ENCODE data around the gene ATP8A2. TPM values are rescaled to one million over a fixed set of nuclear protein-coding genes. Genes with fewer than 3 reads are reported as not detected.

ATP8A2 gene
- total RNA-seq, 2 donors from 2014 or later = 0.25 to 0.33 TPM

DNA sequence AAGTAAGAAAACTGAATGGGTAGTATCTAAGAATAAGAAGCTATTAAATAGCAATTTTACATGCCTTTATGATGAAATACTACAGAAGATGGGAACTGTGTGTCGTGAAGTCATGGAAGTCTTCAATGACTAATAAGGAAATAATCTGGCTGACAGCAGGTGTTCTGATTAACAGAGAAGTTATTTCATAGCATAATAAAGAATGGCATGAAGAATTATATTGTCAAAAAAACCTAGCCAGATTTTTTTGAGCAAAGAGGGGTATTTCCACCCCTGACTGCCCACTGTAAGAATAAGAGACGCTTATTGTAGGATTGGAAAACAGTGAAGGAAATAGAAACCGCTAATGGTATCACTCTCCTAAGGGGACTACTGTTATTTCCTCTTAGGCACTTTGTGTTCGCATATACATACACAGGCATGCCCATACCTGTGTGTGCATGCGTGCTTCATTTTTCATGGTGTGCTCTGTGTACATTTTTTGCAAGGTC, 361.3 kb downstream of the ATP8A2 start:
- H3K36me3 Mint-ChIP-seq = no peaks in the 10 kb centered on the region
- DNase-seq (ENCODE audit: low spot score in 2 of 2) = no peak
- no peaks in the 10 kb centered on the region for H3K9me3 Mint-ChIP-seq
- no peak overlapping the region for H3K27ac Mint-ChIP-seq
- ATAC-seq = no peak

DNA sequence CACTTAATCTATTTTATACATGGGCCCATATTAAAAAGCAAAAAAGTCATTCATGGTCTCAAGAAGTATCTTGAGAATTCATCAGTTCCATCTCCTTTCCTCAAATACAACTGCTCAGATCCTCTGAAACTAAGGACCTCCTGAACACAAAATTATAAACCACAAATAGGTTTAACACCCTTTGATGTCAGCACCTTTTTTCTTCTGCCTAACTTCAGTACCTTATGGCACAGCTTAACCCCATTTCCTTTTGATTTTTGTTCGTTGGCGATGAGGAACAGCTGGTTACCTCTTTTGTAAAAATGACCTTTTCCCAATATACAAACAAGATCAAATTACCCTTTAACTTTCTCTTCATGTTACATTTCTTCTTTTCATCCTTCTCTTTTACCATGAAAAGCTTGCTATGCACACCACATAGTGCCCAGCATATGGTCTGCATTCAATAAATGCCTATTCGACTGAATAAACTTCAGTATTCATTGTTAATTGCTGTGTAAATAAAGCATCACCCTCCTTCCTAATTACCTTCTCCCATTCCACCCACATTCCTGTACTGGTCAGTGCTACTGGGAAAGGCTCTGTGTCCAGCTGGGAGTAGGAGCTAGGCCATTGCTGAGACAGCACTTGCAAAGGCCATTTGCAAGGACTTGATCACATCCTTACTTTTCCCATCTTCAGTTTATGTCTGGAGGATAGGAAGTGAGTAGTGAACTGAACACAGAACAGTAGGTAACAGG, 362.1 kb downstream of the ATP8A2 start:
- Mint-ChIP-seq H3K9me3 (no peaks in the 10 kb centered on the region), H3K27ac (no peak overlapping the region), H3K36me3 (no peaks in the 10 kb centered on the region)
- DNase-seq (ENCODE audit: low spot score in 2 of 2) (no peak), ATAC-seq (no peak)

DNA sequence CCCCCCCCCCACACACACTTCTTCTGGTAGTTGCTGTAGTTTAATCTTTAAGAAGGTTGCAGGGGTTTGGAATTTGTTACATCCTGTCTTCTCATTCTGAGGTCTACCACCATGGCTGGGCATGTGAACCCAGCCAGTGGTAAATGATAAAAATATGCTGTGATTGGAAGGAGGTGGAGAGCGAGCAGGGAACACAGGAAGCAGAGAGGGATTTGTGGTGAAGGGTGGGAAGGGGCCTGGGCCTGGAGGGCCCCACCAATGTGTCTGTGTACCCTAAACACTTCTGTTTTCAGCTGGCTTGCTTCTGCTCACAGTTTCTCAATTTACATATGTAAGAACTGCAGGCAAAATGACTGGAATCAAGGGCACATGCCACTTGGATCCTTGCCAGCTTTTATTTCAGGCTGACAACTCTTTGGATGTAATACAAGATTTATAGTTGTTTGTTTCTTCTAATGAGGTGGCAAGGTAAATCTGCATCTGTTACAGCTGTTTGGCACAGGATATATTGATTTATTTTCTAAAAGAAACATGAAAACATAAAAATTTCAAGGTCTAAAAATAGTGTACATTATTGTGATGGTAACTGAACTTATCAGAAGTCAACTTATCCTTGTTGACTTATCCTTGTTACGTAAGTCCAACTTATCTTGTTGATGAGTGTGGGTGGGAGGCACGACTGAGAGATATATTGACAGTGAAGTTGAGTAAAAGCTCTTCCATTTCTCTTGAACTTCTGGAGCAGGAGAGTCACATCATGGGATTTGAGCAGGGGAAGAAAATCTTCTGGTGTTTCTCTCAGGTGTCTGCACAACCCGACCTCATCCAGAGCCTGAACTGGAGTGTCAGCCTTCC, 366.8 kb downstream of the ATP8A2 start:
- no peaks in the 10 kb centered on the region for H3K36me3 Mint-ChIP-seq
- no peak for DNase-seq (ENCODE audit: low spot score in 2 of 2)
- no peaks in the 10 kb centered on the region for H3K9me3 Mint-ChIP-seq
- peak overlapping the region; percentile 17 to 28 for H3K27ac Mint-ChIP-seq
- ATAC-seq = no peak

DNA sequence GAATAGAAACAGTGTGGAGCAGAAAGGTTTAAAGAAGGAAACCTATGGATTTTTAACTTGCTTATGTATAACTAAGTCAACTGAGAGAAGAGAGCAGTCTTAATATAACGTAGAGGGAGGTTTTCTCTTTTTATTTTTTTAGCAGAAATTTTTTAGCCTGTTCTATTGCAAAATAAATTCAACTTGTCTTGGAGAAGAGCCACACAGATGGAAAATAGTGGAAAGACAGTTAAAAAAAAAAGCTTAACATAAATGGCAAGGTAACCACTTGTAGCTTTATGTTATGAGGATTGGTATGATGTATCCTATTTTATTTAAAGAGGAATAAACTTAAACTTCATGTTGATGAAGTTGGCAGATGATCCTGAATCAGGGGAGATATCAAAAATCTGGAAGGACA, 367.6 kb downstream of the ATP8A2 start:
- no peaks in the 10 kb centered on the region for H3K9me3 Mint-ChIP-seq
- no peak for ATAC-seq
- peak overlapping the region in 1 of 2 donors; percentile 28 for H3K27ac Mint-ChIP-seq

DNA sequence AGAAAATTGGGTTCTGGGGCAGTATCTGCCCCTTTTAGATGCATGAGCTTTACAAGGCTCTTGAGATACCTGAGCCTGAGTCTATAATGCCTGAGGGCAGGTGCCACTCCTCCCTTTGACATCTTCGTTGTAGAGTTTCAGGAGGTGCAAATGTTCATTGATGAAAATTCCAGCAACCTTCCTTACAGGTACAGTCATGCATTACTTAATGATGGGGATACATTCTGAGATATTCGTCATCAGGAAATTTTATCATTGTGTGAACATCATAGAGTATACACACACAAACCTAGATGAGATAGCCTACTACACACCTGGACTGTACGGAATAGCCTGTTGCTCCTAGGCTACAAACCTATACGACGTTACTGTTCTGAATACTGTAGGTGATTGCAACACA, 370.0 kb downstream of the ATP8A2 start:
- no peaks in the 10 kb centered on the region for H3K36me3 Mint-ChIP-seq

More for the DNA sequence above, 367.6 kb downstream of the ATP8A2 start:
- H3K36me3 Mint-ChIP-seq = no peaks in the 10 kb centered on the region
- no peak for DNase-seq (ENCODE audit: low spot score in 2 of 2)

DNA sequence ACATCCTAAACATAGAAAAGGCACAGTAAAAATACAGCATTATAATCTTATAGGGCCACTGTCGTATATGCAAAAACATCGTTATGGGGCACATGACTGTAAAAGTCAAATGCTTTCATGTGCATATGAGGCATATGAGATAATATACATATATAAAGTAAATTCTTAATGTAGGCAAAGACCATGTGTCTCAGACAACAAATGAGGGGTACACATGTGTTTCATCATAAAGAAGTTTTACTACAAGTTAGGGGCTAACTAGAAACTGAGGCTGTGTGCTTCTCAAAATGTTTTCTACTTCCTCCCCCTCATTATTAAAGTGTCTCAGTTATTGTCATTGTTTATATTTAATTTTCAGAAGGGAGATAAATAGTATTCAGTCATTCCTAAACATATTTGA, 370.4 kb downstream of the ATP8A2 start:
- no peak for ATAC-seq
- H3K9me3 Mint-ChIP-seq = no peaks in the 10 kb centered on the region
- no peaks in the 10 kb centered on the region for H3K36me3 Mint-ChIP-seq
- no peak for DNase-seq (ENCODE audit: low spot score in 2 of 2)
- no peak overlapping the region for H3K27ac Mint-ChIP-seq

More for the DNA sequence above, 370.0 kb downstream of the ATP8A2 start:
- H3K9me3 Mint-ChIP-seq = no peaks in the 10 kb centered on the region
- ATAC-seq (no peak), DNase-seq (ENCODE audit: low spot score in 2 of 2) (no peak)
- no peak overlapping the region for H3K27ac Mint-ChIP-seq

DNA sequence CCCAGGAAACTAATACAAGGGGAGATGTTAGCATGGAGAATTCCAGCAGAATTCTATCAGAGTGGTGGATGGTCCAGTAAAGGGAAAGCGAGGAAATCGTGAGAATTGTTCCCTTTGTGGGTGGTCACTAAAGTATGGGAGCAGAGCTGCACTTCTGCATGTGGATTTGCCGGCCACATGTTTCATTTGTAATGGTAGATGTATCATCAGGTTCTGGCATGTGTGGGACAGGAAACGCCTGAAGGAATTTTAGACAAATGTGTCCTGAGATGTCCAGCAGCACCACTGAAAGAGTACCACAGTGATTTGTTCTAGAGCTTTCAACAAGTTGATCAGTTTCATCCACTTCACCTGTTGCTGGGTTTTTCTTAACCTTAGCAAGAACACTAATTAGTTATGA, 371.6 kb downstream of the ATP8A2 start:
- H3K27ac Mint-ChIP-seq = no peak overlapping the region
- H3K9me3 Mint-ChIP-seq = no peaks in the 10 kb centered on the region
- no peak for ATAC-seq
- no peak for DNase-seq (ENCODE audit: low spot score in 2 of 2)
- no peaks in the 10 kb centered on the region for H3K36me3 Mint-ChIP-seq

DNA sequence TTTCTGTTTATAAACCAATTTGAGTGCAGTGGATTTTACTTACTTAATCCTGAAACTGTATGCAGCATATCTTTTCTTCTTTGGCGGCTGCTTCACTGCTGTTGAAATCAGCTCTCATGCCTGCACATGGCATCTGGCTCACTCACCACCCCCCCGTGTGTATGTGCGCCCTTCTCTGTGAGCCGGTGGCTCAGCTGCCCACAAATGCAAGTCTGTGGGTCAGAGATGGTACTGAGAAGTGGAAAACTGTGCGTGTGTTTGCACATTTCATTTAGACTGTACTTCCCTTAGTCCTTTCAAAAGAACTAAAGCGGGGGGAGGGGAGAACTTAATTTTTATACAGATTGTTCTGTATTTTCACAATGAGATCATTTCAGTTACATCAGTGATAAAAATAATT, 372.4 kb downstream of the ATP8A2 start:
- no peak for ATAC-seq
- H3K27ac Mint-ChIP-seq = no peak overlapping the region
- DNase-seq (ENCODE audit: low spot score in 2 of 2) = no peak
- no peaks in the 10 kb centered on the region for H3K36me3 Mint-ChIP-seq
- no peaks in the 10 kb centered on the region for H3K9me3 Mint-ChIP-seq

DNA sequence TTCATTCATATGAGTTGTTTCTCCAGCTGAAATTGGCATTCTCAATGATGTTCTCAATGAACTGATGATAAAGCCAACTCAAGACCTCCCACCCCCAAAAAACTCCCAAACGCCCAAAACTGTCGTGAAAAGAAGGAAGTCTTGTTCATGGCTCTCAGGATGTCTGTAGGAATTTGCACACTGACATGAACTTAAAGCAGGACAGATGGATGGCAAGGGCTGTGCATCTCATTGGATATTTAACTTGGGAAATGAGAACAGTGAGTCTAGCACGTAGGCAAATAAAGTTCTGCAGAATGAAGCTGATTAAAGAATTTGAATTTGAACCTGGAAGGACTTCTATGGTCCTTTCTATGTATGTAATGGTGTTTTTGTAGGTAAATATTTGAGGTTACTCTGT, 374.4 kb downstream of the ATP8A2 start:
- Mint-ChIP-seq H3K36me3 (no peaks in the 10 kb centered on the region), H3K27ac (no peak overlapping the region), H3K9me3 (no peaks in the 10 kb centered on the region)
- DNase-seq (ENCODE audit: low spot score in 2 of 2) (no peak), ATAC-seq (no peak)

DNA sequence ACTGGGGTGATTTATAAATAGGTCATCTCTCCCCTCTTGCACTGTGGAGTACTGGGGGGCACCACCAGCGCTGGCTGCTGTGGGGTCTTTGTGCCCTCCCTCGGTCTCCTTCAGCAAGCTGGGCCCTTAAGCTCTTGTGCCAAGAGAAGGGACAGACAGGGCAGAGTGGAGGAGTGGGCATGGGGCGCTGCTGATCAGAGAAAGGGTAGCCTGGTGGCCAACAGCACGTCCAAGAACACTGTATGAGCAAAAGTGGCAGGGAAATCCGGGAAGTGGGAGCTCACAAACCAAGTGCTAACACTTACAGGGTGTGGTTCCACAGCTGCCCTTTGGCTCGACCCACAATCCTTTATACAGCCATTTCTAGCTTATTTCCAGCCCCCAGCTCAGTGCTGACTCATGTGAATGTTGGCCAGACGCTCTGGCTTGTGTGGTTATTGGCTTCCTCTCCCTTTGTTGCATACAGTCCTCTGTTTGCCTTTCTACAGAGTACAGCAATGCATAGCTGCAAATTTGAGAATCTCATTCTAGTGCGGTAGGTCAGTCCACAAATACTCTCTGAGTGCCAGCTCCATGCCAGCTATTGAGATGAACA, 381.3 kb downstream of the ATP8A2 start:
- peak; percentile 55 to 69 for ATAC-seq
- H3K36me3 Mint-ChIP-seq = no peaks in the 10 kb centered on the region
- no peak overlapping the region for H3K27ac Mint-ChIP-seq
- no peak for DNase-seq (ENCODE audit: low spot score in 2 of 2)
- H3K9me3 Mint-ChIP-seq = no peaks in the 10 kb centered on the region

DNA sequence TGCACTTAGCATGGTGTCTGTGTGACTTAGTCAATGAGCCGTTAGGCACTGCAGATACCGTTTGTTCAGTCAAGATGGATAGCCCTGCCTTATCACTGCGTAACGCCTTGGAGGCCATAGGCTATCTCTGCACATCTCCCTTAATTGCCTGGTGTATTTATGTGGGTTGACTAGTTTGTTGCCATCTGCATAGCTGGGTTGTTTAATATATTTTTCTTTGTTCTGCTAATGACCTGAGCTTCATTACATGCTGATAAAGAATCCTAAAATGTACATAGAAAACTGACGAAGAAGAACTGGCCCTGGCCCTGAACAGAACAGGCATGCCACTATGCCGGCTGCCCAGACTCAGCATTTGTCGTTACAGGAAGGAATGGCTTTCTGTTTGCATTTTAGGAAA, 382.2 kb downstream of the ATP8A2 start:
- ATAC-seq = no peak
- DNase-seq (ENCODE audit: low spot score in 2 of 2) = no peak

DNA sequence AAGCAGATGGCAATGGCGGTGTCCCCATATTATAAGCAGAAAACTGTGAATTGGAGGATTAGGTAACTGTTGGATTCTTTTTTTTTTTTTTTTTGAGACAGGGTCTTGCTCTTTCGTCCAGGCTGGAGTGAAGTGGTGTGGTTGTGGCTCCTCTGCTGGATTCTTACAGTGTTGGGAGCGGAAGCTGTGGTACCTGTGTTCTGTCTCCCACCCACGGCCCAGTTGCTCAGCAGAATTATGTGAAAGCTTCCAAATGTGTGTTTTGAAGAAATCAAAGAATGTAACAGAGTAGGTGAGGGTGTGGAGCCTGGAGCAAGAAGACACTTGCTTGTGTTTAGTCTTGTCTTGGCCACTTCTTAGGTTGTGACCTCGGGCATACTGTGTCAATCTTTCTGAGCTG, 384.5 kb downstream of the ATP8A2 start:
- ATAC-seq = no peak
- H3K9me3 Mint-ChIP-seq = no peaks in the 10 kb centered on the region
- no peak overlapping the region for H3K27ac Mint-ChIP-seq
- H3K36me3 Mint-ChIP-seq = no peaks in the 10 kb centered on the region
- DNase-seq (ENCODE audit: low spot score in 2 of 2) = no peak

More for the DNA sequence above, 382.2 kb downstream of the ATP8A2 start:
- Mint-ChIP-seq H3K36me3 (no peaks in the 10 kb centered on the region), H3K27ac (no peak overlapping the region), H3K9me3 (no peaks in the 10 kb centered on the region)

DNA sequence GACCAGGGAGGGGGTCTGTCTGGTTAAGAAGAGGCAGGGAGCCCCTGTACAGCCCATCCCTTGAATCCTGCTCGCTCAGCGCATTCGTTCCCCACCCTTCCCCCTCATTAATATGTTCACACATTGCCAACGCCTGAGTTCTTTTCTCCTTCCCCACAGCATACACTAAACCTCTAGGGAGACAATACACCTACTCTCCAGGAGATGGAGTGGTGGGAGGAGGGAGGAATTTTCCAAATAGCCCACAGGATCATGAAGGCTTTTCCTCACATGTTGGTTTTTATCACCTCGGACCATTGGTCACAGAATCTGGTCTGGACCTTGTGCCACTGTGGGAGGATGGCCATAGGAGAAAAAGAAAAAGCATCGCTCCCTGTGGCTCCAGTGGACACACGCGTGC, 385.1 kb downstream of the ATP8A2 start:
- no peaks in the 10 kb centered on the region for H3K9me3 Mint-ChIP-seq
- ATAC-seq (no peak), DNase-seq (ENCODE audit: low spot score in 2 of 2) (no peak)
- no peaks in the 10 kb centered on the region for H3K36me3 Mint-ChIP-seq
- H3K27ac Mint-ChIP-seq = no peak overlapping the region

DNA sequence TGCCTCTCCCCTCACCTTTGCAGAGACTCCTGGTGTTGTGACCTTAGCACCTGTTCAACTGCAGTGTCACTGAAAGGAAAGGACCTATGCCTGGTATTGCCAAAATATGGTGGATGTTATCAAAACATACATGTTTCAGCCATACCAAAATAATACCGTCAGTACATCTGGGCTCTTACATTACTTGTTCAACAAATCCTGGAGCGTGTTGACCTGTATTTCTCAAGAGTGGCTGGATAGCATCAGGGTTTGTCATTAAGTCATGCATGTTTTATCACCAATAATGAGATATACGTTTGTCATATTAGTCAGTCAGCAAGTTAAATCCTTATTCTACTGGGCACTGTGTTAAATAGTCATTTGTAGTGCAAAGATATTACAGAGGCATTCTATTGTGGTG, 389.3 kb downstream of the ATP8A2 start:
- no peak for DNase-seq (ENCODE audit: low spot score in 2 of 2)
- Mint-ChIP-seq H3K36me3 (peaks cover 0 to 8% of the 10 kb centered on the region in 2 donors), H3K9me3 (peaks cover 3 to 6% of the 10 kb centered on the region in 2 donors), H3K27ac (peak overlapping the region in 1 of 2 donors; percentile 40)
- no peak for ATAC-seq

DNA sequence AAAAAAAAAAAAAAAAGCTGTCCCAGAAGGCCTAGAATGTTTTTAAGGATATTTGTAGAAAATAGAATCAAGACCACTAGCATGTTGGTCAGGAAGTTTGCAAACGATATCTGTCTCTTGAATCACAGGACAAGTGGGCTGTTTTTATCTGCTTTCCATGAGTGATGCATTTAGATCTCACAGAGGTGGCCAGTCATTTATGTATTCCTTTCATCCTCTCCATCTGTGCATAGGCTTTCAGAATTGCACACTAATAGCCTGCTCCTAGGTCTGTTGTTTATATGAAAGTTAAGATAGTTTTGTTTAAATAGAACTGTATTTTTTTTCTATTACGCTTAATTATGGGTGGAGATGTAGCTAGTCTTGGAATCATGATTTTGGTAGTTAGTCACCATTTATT, 390.5 kb downstream of the ATP8A2 start:
- DNase-seq (ENCODE audit: low spot score in 2 of 2) (no peak), ATAC-seq (peak; percentile 86 to 93)
- H3K36me3 Mint-ChIP-seq = peaks cover 0 to 16% of the 10 kb centered on the region in 2 donors
- peaks cover 4 to 11% of the 10 kb centered on the region in 2 donors for H3K9me3 Mint-ChIP-seq
- peak overlapping the region; percentile 21 to 51 for H3K27ac Mint-ChIP-seq

DNA sequence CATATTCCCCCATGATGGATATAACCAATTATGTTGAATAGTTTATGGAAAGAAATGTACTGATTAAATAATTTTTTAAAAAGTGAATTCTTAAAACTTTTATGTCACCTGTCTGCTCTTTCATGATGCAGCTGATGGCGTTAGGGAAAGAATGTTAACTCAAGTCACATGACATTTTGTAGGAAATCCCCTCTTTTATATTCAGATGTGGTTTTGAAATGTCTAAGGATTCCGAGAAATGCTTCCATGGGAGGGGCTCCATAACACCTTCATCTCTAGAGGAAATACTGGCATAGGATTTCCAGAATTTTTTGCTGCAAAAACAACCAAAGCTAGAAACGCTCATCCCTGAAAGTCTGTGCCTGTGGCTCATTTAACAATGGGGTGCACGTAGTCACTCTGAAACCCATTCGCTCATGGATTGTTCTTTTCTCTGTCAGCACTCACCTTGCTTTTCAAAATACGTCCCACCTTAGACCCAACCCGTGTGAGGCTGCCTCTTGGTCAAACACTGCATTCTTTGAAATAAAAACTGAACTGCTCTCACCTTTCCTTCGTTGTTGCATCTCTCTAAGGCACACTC, 391.1 kb downstream of the ATP8A2 start:
- Mint-ChIP-seq H3K36me3 (peaks cover 0 to 16% of the 10 kb centered on the region in 2 donors), H3K9me3 (peaks cover 4 to 11% of the 10 kb centered on the region in 2 donors), H3K27ac (peak overlapping the region; percentile 12 to 21)
- ATAC-seq (peak; percentile 65 to 81), DNase-seq (ENCODE audit: low spot score in 2 of 2) (peak in 1 of 2 donors; percentile 11)

DNA sequence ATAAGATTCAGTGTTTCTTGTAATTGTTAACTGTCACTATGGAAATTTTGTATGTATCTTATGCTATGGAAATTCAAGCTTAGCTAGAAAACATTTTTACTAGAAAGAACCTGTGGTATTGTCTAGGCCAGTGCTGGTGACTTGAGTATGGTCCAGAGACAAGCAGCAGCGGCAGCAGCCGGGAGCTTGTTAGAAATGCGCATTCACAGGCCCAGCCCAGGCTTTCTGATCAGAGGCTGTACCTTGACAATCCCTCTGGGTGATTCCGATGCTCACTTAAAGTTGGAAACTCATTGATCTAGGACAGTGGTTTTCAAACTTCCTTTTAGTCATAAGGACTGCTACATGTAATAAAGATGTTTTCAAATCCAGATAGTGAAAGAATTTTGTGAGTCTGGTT, 392.6 kb downstream of the ATP8A2 start:
- Mint-ChIP-seq H3K9me3 (peaks cover 4 to 11% of the 10 kb centered on the region in 2 donors), H3K36me3 (peaks cover 0 to 16% of the 10 kb centered on the region in 2 donors), H3K27ac (peak overlapping the region in 1 of 2 donors; percentile 68)
- DNase-seq (ENCODE audit: low spot score in 2 of 2) (no peak), ATAC-seq (no peak)

All from activated naive CD4-positive, alpha-beta T cell treated with anti-CD3 and anti-CD28 coated beads, Interleukin-2, amount 50 U/mL, for 72 hours (primary cell).